Keratinocyte (primary cell): ENCODE results near the gene CDK12. TPM values are rescaled to one million over a fixed set of nuclear protein-coding genes. Genes with fewer than 3 reads are reported as not detected.

Experiments used
- DNase-seq: peaks from one replicate; pipeline ENCODE4 v3.0.0-alpha.2; 2011; ENCODE audit warnings: low read depth, missing footprints, low spot score
- FAIRE-seq: peaks from 2 replicates; lab custom pipeline; 2011; peaks lifted over from hg19 to GRCh38; lab: Jason Lieb, UNC
- H2AFZ ChIP-seq: 2 replicates; pipeline ENCODE4 v1.6.0; 2012; ENCODE audit warnings: low read length, control low read depth, inconsistent platforms; ENCODE audit not compliant: control insufficient read depth
- H3K27ac ChIP-seq: 2 replicates; pipeline ENCODE4 v1.5.1; 2011; ENCODE audit warnings: low read length; ENCODE audit not compliant: control insufficient read depth, insufficient read depth
- H3K27me3 ChIP-seq: 3 replicates; pipeline ENCODE4 v1.6.0; 2011; ENCODE audit warnings: low read length; ENCODE audit not compliant: control insufficient read depth, insufficient read depth; ENCODE audit errors: extremely low read depth
- H3K36me3 ChIP-seq, 2 experiments: 2 replicates in 1 of 2; 3 replicates in 1 of 2; pipeline ENCODE4 v1.5.1; 2011; ENCODE audit warnings: low read length in 2 of 2, mild to moderate bottlenecking in 1 of 2; ENCODE audit not compliant: control insufficient read depth in 2 of 2, insufficient read depth in 2 of 2; ENCODE audit errors: extremely low read depth in 1 of 2
- H3K4me1 ChIP-seq: 3 replicates; pipeline ENCODE4 v1.5.1; 2011; ENCODE audit warnings: low read length; ENCODE audit not compliant: control insufficient read depth, insufficient read depth; ENCODE audit errors: extremely low read depth
- H3K4me2 ChIP-seq: 3 replicates; pipeline ENCODE4 v1.6.0; 2011; ENCODE audit warnings: low read depth, low read length; ENCODE audit not compliant: control insufficient read depth, insufficient read depth; ENCODE audit errors: extremely low read depth
- H3K4me3 ChIP-seq, 3 experiments: fragments of 200-600 bp in 1 of 3; sonication (generic) in 1 of 3; 2 replicates in 2 of 3; 3 replicates in 1 of 3; pipeline ENCODE4 v1.5.1; 2011 to 2016; ENCODE audit warnings: low read length in 3 of 3, mild to moderate bottlenecking in 3 of 3, control low read depth in 2 of 3, inconsistent platforms in 1 of 3, low read depth in 1 of 3, mixed read lengths in 1 of 3, mixed run types in 1 of 3, moderate library complexity in 1 of 3; ENCODE audit not compliant: control insufficient read depth in 2 of 3, insufficient read depth in 2 of 3; ENCODE audit errors: extremely low read depth in 1 of 3
- H3K79me2 ChIP-seq: 2 replicates; pipeline ENCODE4 v1.6.0; 2012; ENCODE audit warnings: low read length; ENCODE audit not compliant: control insufficient read depth, insufficient read depth
- H3K9ac ChIP-seq: 3 replicates; pipeline ENCODE4 v1.6.0; 2011; ENCODE audit warnings: low read length; ENCODE audit not compliant: control insufficient read depth, insufficient read depth; ENCODE audit errors: extremely low read depth
- H3K9me1 ChIP-seq: 3 replicates; pipeline ENCODE4 v1.6.0; 2011; ENCODE audit warnings: low read length; ENCODE audit not compliant: control insufficient read depth, insufficient read depth; ENCODE audit errors: extremely low read depth
- H3K9me3 ChIP-seq: 2 replicates; pipeline ENCODE4 v1.5.1; 2012; ENCODE audit warnings: low read depth, low read length; ENCODE audit not compliant: control insufficient read depth
- H4K20me1 ChIP-seq: 3 replicates; pipeline ENCODE4 v1.6.0; 2011; ENCODE audit warnings: low read length; ENCODE audit not compliant: control insufficient read depth, insufficient read depth; ENCODE audit errors: extremely low read depth
- EZH2 ChIP-seq: IDR thresholded peaks from one replicate; pipeline ENCODE4 v1.6.1; 2012; ENCODE audit warnings: inconsistent platforms, mild to moderate bottlenecking, low read length, moderate library complexity
- dilution Hi-C: fragments of 300-500 bp; cut with MboI; formaldehyde crosslinking; loops from one replicate; pipeline ENCODE4 v1.7.0; 2020; ENCODE audit warnings: low sequenced_read_pairs; ENCODE audit not compliant: extremely low pct_ligation_motif_present
- polyA plus RNA-seq, 5 experiments: library from polyadenylated mRNA; depleted of rRNA in 3 of 5; stranded (reverse) in 3 of 5; stranded (forward) in 1 of 5; unstranded in 1 of 5; fragments of >200 nt; gene quantifications; 1 replicate in 1 of 5; 2 replicates in 3 of 5; 3 replicates in 1 of 5; pipeline versions ENCODE4 v1.2.1 to v1.2.3, GENCODE V29; 2011 to 2012; ENCODE audit warnings: missing spikeins in 2 of 5, low read depth in 1 of 5, low replicate concordance in 1 of 5
- TF ChIP-seq, protein P1 (sequence below), 3 experiments: IDR thresholded peaks in 1 of 3; conservative IDR thresholded peaks in 1 of 3; optimal IDR thresholded peaks in 1 of 3; 2 replicates in 2 of 3; 3 replicates in 1 of 3; pipeline versions ENCODE3 to v1.5.1; 2011; ENCODE audit warnings: low read length in 3 of 3, mild to moderate bottlenecking in 3 of 3, moderate library complexity in 2 of 3, control low read depth in 1 of 3, inconsistent platforms in 1 of 3; ENCODE audit not compliant: insufficient read depth in 2 of 3; ENCODE audit errors: extremely low read depth in 1 of 3

CDK12 gene
- polyA plus RNA-seq, 1 donor (not counting 4 experiments of a cell fraction or from before 2014, with no cell fraction given): 25.7 TPM

- no peak overlapping the region for H3K4me3 ChIP-seq
- no peak for DNase-seq
- no peaks in the 10 kb centered on the region for H3K27me3 ChIP-seq
- no peak overlapping the region for H3K27ac ChIP-seq
- H3K4me2 ChIP-seq: no peak overlapping the region
- H3K4me1 ChIP-seq: peaks cover 4% of the 10 kb centered on the region
- H3K36me3 ChIP-seq: peaks cover 0 to 17% of the 10 kb centered on the region in 2 experiments
- dilution Hi-C loops: no loop called here
- no peak for FAIRE-seq
- H3K79me2 ChIP-seq: no peaks in the 10 kb centered on the region
- no peaks in the 10 kb centered on the region for H4K20me1 ChIP-seq
- H3K9me1 ChIP-seq: no peaks in the 10 kb centered on the region
- H3K9ac ChIP-seq: no peak overlapping the region
- no peaks in the 10 kb centered on the region for H3K9me3 ChIP-seq
- no peak for TF ChIP-seq EZH2
- TF ChIP-seq, protein P1, sequence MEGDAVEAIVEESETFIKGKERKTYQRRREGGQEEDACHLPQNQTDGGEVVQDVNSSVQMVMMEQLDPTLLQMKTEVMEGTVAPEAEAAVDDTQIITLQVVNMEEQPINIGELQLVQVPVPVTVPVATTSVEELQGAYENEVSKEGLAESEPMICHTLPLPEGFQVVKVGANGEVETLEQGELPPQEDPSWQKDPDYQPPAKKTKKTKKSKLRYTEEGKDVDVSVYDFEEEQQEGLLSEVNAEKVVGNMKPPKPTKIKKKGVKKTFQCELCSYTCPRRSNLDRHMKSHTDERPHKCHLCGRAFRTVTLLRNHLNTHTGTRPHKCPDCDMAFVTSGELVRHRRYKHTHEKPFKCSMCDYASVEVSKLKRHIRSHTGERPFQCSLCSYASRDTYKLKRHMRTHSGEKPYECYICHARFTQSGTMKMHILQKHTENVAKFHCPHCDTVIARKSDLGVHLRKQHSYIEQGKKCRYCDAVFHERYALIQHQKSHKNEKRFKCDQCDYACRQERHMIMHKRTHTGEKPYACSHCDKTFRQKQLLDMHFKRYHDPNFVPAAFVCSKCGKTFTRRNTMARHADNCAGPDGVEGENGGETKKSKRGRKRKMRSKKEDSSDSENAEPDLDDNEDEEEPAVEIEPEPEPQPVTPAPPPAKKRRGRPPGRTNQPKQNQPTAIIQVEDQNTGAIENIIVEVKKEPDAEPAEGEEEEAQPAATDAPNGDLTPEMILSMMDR (optimal IDR thresholded peaks at IDR 0.05 in 1 of 3, IDR thresholded peaks at IDR 0.05 in 1 of 3, conservative IDR thresholded peaks at IDR 0.05 in 1 of 3; ENCODE audit: extremely low read depth in 1 of 3, insufficient read depth in 2 of 3, low read length in 3 of 3): no peak
- no peak overlapping the region for H2AFZ ChIP-seq
These were observed 95.1 kb downstream of the CDK12 start for GRCh38 chr17:39556423-39556822.

DNA sequence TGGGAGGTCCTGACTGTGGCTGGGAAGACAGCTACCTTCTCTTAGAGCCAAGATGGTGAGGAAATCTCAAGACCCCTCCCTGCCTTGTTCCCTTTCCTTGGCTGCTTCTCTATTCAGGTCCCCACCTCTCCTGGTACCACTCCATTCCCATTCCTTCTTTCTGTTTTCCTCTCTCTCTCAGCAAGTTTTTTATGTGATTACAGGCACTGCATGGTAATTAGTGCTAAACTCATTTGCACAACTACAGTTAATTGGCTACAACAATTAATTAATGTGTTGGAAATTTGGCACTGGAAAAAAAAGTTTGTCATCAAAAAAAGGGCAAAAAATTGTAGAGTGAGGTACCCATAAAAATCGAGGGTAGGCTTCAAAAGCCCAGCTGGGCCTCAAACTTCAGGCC, 101.1 kb downstream of the CDK12 start:
- peaks cover 0 to 12% of the 10 kb centered on the region in 2 experiments for H3K36me3 ChIP-seq

More for the DNA sequence above, 101.1 kb downstream of the CDK12 start:
- Histone ChIP-seq H3K4me2 (no peak overlapping the region), H4K20me1 (no peaks in the 10 kb centered on the region), H3K9me1 (no peaks in the 10 kb centered on the region), H3K4me1 (no peaks in the 10 kb centered on the region), H3K4me3 (no peak overlapping the region), H3K27ac (no peak overlapping the region), H3K9me3 (no peaks in the 10 kb centered on the region), H2AFZ (no peak overlapping the region), H3K27me3 (no peaks in the 10 kb centered on the region), H3K79me2 (no peaks in the 10 kb centered on the region), H3K9ac (no peak overlapping the region)
- TF ChIP-seq, protein P1 (optimal IDR thresholded peaks at IDR 0.05 in 1 of 3, IDR thresholded peaks at IDR 0.05 in 1 of 3, conservative IDR thresholded peaks at IDR 0.05 in 1 of 3; ENCODE audit: extremely low read depth in 1 of 3, insufficient read depth in 2 of 3, low read length in 3 of 3): no peak
- dilution Hi-C loops: no loop called here
- FAIRE-seq (no peak), DNase-seq (no peak)
